Measurements from ENCODE around the gene KCNJ6. TPM values are rescaled to one million over a fixed set of nuclear protein-coding genes. Genes with fewer than 3 reads are reported as not detected.

KCNJ6 gene
- total RNA-seq, 1 experiment from 2014 or later: not detected

DNA sequence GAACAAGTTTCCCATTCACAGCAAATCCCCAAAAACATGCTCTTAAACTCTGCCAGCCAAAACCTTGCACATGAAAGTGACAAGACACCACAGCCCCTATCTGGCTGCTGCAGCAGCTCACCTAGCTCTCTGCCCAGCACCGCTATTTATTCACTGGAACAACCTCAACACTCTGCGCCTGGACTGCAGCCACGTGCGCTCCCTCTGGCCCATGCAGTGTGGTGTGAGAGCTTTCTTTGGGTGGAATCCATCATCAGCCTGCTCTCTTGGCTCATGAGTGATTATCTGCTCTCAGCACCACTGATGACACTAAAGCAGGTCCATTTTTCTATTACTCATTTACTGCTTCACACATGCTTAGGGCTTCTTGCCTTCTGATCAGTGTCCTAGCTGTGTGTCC, 11.4 kb downstream of the KCNJ6 start:
- intact Hi-C loops (cut with micrococcal nuclease): no loop called here

More for the DNA sequence above, 11.4 kb downstream of the KCNJ6 start:
- Histone ChIP-seq H3K9me3 (ENCODE audit: control insufficient read depth in 1 of 2, insufficient read depth in 1 of 2, low read depth in 1 of 2, low read length in 2 of 2) (peaks cover 0 to 4% of the 10 kb centered on the region in 2 experiments; a peak in 1 of 4 replicates), H3K79me2 (ENCODE audit: insufficient read depth, low read length) (no peaks in the 10 kb centered on the region), H3K27me3 (ENCODE audit: insufficient read depth, low read length) (no peaks in the 10 kb centered on the region), H3K4me1 (ENCODE audit: control insufficient read depth in 1 of 2, insufficient read depth in 2 of 2, low read length in 2 of 2) (no peaks in the 10 kb centered on the region), H4K20me1 (ENCODE audit: insufficient read depth) (no peaks in the 10 kb centered on the region), H2AFZ (ENCODE audit: low read depth, low read length, poor library complexity, severe bottlenecking) (no peak overlapping the region), H3K4me2 (ENCODE audit: low read length) (no peak overlapping the region), H3K9me2 (ENCODE audit: insufficient read depth) (no peaks in the 10 kb centered on the region), H3K36me3 (ENCODE audit: control insufficient read depth in 1 of 2, insufficient read depth in 2 of 2, low read length in 2 of 2) (no peaks in the 10 kb centered on the region), H3K4me3 (replicated peaks in 1 of 2; ENCODE audit: low read depth in 1 of 2, low read length in 2 of 2) (no peak overlapping the region), H3K9ac (ENCODE audit: low read length) (no peak overlapping the region), H3K27ac (ENCODE audit: low read depth, low read length) (no peak overlapping the region)
- ChIA-PET POLR2A (no interaction called here), RAD21 (ENCODE audit: low non-redundant PET in 1 of 2, low total read pairs in 2 of 2, uncharacterized antibody in 2 of 2, unreplicated experiment in 2 of 2) (no interaction called here), CTCF (no interaction called here)
- no TSS peak for BruUV-seq (replicated peaks)
- no peak for ATAC-seq
- no peak for TF ChIP-seq SP1 (IDR thresholded peaks at IDR 0.05; ENCODE audit: low read depth)
- TF ChIP-seq, protein P1, sequence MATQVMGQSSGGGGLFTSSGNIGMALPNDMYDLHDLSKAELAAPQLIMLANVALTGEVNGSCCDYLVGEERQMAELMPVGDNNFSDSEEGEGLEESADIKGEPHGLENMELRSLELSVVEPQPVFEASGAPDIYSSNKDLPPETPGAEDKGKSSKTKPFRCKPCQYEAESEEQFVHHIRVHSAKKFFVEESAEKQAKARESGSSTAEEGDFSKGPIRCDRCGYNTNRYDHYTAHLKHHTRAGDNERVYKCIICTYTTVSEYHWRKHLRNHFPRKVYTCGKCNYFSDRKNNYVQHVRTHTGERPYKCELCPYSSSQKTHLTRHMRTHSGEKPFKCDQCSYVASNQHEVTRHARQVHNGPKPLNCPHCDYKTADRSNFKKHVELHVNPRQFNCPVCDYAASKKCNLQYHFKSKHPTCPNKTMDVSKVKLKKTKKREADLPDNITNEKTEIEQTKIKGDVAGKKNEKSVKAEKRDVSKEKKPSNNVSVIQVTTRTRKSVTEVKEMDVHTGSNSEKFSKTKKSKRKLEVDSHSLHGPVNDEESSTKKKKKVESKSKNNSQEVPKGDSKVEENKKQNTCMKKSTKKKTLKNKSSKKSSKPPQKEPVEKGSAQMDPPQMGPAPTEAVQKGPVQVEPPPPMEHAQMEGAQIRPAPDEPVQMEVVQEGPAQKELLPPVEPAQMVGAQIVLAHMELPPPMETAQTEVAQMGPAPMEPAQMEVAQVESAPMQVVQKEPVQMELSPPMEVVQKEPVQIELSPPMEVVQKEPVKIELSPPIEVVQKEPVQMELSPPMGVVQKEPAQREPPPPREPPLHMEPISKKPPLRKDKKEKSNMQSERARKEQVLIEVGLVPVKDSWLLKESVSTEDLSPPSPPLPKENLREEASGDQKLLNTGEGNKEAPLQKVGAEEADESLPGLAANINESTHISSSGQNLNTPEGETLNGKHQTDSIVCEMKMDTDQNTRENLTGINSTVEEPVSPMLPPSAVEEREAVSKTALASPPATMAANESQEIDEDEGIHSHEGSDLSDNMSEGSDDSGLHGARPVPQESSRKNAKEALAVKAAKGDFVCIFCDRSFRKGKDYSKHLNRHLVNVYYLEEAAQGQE (IDR thresholded peaks at IDR 0.05; ENCODE audit: low read depth): no peak
- no peak for TF ChIP-seq RAD21 (IDR thresholded peaks at IDR 0.05; ENCODE audit: low read depth)
- TF ChIP-seq ZFX (IDR thresholded peaks at IDR 0.05): no peak
- no peak for TF ChIP-seq SRF (IDR thresholded peaks at IDR 0.05; ENCODE audit: low read depth)
- no peak for TF ChIP-seq POLR2A (IDR thresholded peaks at IDR 0.05; ENCODE audit: borderline replicate concordance, extremely low read depth, insufficient read depth, insufficient read length)
- TF ChIP-seq FOSL1 (IDR thresholded peaks at IDR 0.05; ENCODE audit: low read depth): no peak
- TF ChIP-seq, protein P2, sequence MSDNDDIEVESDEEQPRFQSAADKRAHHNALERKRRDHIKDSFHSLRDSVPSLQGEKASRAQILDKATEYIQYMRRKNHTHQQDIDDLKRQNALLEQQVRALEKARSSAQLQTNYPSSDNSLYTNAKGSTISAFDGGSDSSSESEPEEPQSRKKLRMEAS (IDR thresholded peaks at IDR 0.05): no peak
- TF ChIP-seq EZH2phosphoT487 (IDR thresholded peaks at IDR 0.05; ENCODE audit: borderline replicate concordance): no peak
- TF ChIP-seq ELF1 (IDR thresholded peaks at IDR 0.05; ENCODE audit: borderline replicate concordance, low read depth): no peak
- no peak for TF ChIP-seq CEBPB (IDR thresholded peaks at IDR 0.05; ENCODE audit: low read depth)
- TF ChIP-seq TCF7L2 (IDR thresholded peaks at IDR 0.05; ENCODE audit: borderline replicate concordance, extremely low read depth, insufficient read depth, insufficient read length): no peak
- no peak for TF ChIP-seq EZH2 (IDR thresholded peaks at IDR 0.05)
- TF ChIP-seq SIN3A (IDR thresholded peaks at IDR 0.05; ENCODE audit: low read depth): no peak
- no peak for TF ChIP-seq POLR2AphosphoS5 (IDR thresholded peaks at IDR 0.05; ENCODE audit: low read depth, low read length)
- no peak for TF ChIP-seq ZNF274 (IDR thresholded peaks at IDR 0.05; ENCODE audit: low read depth, low read length)
- TF ChIP-seq, protein P3, sequence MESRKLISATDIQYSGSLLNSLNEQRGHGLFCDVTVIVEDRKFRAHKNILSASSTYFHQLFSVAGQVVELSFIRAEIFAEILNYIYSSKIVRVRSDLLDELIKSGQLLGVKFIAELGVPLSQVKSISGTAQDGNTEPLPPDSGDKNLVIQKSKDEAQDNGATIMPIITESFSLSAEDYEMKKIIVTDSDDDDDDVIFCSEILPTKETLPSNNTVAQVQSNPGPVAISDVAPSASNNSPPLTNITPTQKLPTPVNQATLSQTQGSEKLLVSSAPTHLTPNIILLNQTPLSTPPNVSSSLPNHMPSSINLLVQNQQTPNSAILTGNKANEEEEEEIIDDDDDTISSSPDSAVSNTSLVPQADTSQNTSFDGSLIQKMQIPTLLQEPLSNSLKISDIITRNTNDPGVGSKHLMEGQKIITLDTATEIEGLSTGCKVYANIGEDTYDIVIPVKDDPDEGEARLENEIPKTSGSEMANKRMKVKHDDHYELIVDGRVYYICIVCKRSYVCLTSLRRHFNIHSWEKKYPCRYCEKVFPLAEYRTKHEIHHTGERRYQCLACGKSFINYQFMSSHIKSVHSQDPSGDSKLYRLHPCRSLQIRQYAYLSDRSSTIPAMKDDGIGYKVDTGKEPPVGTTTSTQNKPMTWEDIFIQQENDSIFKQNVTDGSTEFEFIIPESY (IDR thresholded peaks at IDR 0.05; ENCODE audit: extremely low read depth, insufficient replicate concordance, low read length): no peak
- no peak for TF ChIP-seq CBX3 (IDR thresholded peaks at IDR 0.05; ENCODE audit: low read depth)
- no peak for DNase-seq (ENCODE audit: low read depth, low spot score)

All from HCT116 (cell line).